ENCODE results near the gene MARK1.
A peak's percentile ranks its signal among the peaks of the same experiment; 100 is the strongest.
"Not testable (repeated sequence)": the region's sequence is repeated elsewhere in the genome, so short reads cannot be mapped to it uniquely, and the experiment has no call there.

The MARK1 gene

GRCh38 chr1:220631238-220631815 lies 103.4 kb downstream of the MARK1 start:
- DNase-seq = no peak

GRCh38 chr1:220637759-220638158 lies 109.8 kb downstream of the MARK1 start:
- no peak for DNase-seq

- DNase-seq = no peak
Observed at GRCh38 chr1:220642285-220642684, 114.3 kb downstream of the MARK1 start.

GRCh38 chr1:220652995-220653394 lies 125.1 kb downstream of the MARK1 start:
- no peak for DNase-seq

- DNase-seq = peak in 1 of 4 experiments; percentile 14
Observed at GRCh38 chr1:220655509-220655908, 127.6 kb downstream of the MARK1 start.

GRCh38 chr1:220655961-220656740 lies 128.2 kb downstream of the MARK1 start:
- no peak for DNase-seq

- DNase-seq = no peak
Observed at GRCh38 chr1:220666349-220666748, 138.4 kb downstream of the MARK1 start.

GRCh38 chr1:220669005-220669404 lies 141.1 kb downstream of the MARK1 start:
- DNase-seq = no peak

- no peak for DNase-seq
Observed at GRCh38 chr1:220670365-220670764, 142.4 kb downstream of the MARK1 start.

GRCh38 chr1:220673921-220674320 lies 146.0 kb downstream of the MARK1 start:
- DNase-seq = no peak

GRCh38 chr1:220677251-220677650 lies 149.3 kb downstream of the MARK1 start:
- DNase-seq = no peak

GRCh38 chr1:220680085-220680687 lies 152.2 kb downstream of the MARK1 start:
- peak; percentile 21 to 63 (median 60) for DNase-seq

GRCh38 chr1:220681220-220681880 lies 153.4 kb downstream of the MARK1 start:
- no peak for DNase-seq

- no peak for DNase-seq
Observed at GRCh38 chr1:220682901-220683576, 155.1 kb downstream of the MARK1 start.

GRCh38 chr1:220683716-220684115 lies 155.8 kb downstream of the MARK1 start:
- DNase-seq = not testable (repeated sequence)

- DNase-seq = no peak
Observed at GRCh38 chr1:220684890-220685289, 157.0 kb downstream of the MARK1 start.

GRCh38 chr1:220685879-220686278 lies 157.9 kb downstream of the MARK1 start:
- DNase-seq = no peak

- no peak for DNase-seq
Observed at GRCh38 chr1:220687809-220688208, 159.9 kb downstream of the MARK1 start.

GRCh38 chr1:220689666-220690065 lies 161.7 kb downstream of the MARK1 start:
- no peak for DNase-seq

- DNase-seq = peak; percentile 73 to 87 (median 85)
Observed at GRCh38 chr1:220690140-220691052, 162.5 kb downstream of the MARK1 start, which contains the start of gene C1orf115. Gene C1orf115, plus strand, starts transcription at chr1:220690363. Its CDS starts 40 bp downstream, at chr1:220690403.

GRCh38 chr1:220691053-220691684 lies 163.2 kb downstream of the MARK1 start:
- DNase-seq = no peak

All from suppressor macrophage (primary cell).